Smooth muscle cell of trachea (primary cell): Measurements from ENCODE around the gene RRAGB. TPM values are rescaled to one million over a fixed set of nuclear protein-coding genes. Genes with fewer than 3 reads are reported as not detected.

Experiments
- total RNA-seq: library from RNA; depleted of rRNA; stranded (reverse); fragments of >200 nt; gene quantifications from 2 replicates; pipeline ENCODE4 v1.2.1, GENCODE V29; 2014

The RRAGB gene, protein sequence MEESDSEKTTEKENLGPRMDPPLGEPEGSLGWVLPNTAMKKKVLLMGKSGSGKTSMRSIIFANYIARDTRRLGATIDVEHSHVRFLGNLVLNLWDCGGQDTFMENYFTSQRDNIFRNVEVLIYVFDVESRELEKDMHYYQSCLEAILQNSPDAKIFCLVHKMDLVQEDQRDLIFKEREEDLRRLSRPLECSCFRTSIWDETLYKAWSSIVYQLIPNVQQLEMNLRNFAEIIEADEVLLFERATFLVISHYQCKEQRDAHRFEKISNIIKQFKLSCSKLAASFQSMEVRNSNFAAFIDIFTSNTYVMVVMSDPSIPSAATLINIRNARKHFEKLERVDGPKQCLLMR
- 25.2 and 40.7 TPM in 2 replicates for total RNA-seq

GRCh38 chrX:55717521-55718497, at the start of gene RRAGB:
TSS of gene RRAGB (plus strand) at chrX:55717749. CDS start at chrX:55718328, 579 bp downstream.

Other genes with a start within 250 kb of the RRAGB start
- 1.9 and 2.8 TPM in 2 replicates for gene USP51, start 227.9 kb upstream of the RRAGB start, total RNA-seq
- gene FOXR2, start 94.3 kb upstream of the RRAGB start, total RNA-seq: not detected in 2 replicates